ENCODE measurements around the gene AGPAT4.

AGPAT4 gene

GRCh38 chr6:161281092-161281491 is 7.2 kb upstream of the AGPAT4 start:
- DNase-seq (ENCODE audit: low read depth) = no peak

DNA sequence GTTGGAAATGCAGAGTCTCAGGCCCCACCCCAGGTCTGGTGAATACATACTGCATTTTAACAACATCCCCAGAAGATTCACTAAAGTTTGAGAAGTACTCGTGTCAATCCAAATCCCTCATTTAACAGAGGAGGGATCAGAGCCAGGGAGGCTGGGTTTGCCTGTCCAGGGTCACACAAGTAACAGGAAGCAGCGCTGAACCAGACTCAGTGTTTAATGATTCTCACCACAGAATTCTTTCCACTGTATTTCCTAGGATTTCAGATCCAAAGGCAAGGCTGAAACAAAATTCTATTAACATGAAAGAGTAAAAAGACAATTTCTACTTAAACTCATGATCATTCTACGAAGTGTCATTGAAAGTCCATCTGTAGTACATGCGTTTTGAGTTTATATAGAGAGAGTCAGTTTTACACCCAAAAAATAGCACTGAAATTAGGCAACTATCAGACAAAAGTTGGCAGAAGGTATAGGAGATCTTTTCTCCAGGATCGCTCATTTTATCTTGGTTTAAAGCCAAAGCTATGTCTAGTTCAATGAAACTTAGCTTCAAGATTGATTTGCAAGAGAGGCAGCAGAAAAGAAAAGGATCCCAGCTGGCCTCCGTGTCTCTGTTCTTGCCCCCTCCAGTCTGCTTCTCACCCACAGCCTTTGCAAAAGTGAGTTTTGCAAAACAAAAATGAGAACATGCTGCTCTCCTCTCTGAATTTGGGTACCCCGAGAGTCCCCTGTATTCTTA is 6.0 kb upstream of the AGPAT4 start:
- no peak for DNase-seq (ENCODE audit: low read depth)

- DNase-seq (ENCODE audit: low read depth) = no peak
Observed at GRCh38 chr6:161276605-161277155, 2.8 kb upstream of the AGPAT4 start.

GRCh38 chr6:161274898-161275297 is 1.0 kb upstream of the AGPAT4 start:
- DNase-seq (ENCODE audit: low read depth) = no peak

GRCh38 chr6:161274488-161274858 is 612 bp upstream of the AGPAT4 start:
- DNase-seq (ENCODE audit: low read depth) = no peak

- DNase-seq (ENCODE audit: low read depth) = peak; percentile 8
Observed at GRCh38 chr6:161273274-161273751, 548 bp downstream of the AGPAT4 start.

- DNase-seq (ENCODE audit: low read depth) = no peak
Observed at GRCh38 chr6:161272635-161273273, 1.1 kb downstream of the AGPAT4 start.

DNA sequence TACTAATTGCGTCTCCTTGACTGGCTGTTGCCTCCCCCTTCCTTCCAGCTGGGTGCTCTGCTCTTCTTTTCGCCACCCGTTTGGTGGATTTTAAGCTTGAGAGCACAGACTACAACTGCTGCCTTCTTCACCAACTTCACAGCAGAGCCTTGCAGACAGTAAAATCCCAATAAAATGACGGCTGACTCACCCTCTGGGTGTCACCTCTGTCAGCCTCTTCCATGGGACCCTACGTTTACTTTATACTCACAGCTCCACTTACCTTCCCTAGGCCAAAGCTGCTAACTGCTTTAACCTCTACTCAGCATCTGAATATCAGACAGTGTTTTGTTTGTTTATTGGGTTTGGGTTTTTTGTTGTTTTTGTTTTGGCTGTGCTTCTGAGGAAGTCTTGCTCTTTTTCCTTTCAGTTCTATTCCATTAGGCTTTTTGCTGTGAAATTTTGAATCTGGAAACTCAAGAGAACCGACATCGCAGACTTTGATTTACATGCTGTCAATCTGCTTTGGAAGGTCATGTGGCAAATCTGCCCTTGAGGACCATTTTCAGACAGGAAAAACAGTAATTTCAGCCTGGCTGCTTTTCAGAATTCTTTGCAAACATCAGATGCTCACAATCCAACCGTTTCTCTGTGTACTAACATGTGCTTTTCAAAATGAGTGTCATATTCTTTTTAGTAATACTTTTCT is 2.4 kb downstream of the AGPAT4 start:
- no peak for DNase-seq (ENCODE audit: low read depth)

DNA sequence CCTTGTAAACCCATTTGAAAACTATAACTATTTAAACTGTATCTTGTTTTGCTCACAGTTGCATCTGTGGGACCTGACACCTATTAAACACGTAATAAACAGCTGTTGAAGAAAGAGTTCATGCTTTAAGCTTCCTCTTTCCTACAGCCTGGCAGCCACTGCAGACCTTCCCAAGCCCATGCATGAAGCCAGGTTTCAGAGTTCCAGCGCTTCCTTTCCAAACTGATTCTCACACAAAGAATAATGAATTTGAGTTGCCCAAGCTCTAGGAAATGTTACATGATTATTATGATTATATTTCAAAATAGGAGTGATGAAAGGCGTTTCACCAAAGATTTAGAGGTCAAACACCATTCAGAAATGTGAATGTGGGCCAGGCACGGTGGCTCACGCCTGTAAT is 3.7 kb downstream of the AGPAT4 start:
- no peak for DNase-seq (ENCODE audit: low read depth)

DNA sequence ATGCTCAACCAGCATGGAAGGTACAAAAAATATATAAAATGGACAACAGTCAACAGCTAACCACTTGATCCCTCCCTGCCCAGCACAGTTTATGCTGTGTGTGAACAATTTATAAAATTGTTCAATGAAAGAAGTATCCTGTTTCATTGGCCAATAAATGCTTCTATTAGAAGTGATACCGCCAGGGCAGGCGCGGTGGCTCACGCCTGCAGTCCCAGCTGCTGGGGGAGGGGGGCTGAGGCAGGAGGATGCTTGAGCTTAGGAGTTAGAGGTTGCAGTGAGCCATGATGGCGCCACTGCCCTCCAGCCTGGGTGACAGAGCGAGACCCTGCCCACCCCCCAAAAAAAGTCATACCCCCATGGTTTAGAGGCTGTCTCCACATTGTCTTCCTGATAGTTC is 4.6 kb downstream of the AGPAT4 start:
- no peak for DNase-seq (ENCODE audit: low read depth)

DNA sequence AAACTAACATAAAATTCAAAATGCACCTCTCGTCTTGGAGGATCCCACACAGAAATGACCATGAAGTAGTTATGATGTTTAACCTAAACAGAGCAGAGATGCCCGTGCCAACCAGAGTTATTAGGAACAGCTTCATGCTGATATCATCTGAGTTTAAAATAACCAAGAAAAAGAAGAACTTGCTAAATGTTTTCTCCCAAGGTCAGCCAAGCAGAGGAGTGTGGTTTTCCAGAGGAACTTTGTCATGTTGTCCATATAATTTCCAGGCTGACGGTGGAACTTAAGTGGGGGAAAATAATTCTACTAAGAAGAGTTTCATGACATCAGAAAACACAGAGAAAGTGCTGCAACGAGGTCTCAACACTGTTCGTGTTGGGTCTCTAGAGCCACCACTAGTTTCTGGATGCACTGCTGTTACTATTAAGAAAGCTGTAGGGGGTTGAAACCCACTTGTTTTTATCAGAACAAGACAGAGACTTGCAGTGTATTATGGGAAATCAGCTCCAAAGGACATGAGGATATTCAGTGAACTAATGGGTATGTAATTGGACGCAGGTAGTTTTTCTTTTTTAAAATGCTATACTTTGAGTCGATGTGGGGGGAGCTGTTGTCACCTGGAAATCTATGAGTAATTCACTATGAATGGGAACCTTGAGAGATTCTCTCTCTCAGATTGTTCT is 5.2 kb downstream of the AGPAT4 start:
- no peak for DNase-seq (ENCODE audit: low read depth)

GRCh38 chr6:161266513-161267230 is 7.2 kb downstream of the AGPAT4 start:
- no peak for DNase-seq (ENCODE audit: low read depth)

DNA sequence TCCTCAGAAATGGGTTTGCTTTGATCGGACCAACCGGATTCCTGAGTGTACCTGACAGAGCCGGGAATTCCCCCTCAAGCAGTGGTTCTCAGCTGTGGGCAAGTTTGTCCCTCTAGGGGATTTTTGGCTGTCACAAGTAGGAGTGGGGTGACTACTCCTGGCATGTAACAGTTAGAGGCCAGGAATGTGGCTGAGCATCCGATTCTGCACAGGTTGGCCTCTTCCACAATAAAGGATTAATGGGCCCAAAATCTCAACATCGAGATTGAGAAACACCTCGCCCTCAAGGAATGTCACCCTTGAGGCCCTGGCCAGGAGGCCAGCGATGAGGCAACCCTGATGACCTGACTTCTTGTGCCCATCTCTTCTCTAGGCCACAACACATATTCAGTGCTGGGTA is 7.9 kb downstream of the AGPAT4 start:
- DNase-seq (ENCODE audit: low read depth) = no peak

DNA sequence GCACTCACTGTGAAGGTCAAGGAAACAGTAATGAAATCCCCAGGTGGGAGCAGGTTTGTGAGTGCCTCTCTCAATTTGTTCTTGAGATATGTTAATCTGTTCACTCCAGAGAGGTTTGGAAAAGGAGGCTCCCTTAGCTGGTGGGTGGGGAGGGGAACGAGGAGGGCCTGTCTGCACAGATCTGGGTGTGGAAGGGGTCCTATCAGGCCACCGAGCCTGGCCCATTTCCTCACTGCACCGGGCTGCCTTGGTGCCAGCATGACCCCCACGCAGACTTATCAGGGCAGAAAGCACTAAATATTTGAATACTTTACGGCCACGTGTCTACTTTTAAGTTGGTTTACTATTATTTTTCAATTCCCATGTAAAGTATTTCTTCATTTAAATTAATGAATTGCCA is 8.3 kb downstream of the AGPAT4 start:
- DNase-seq (ENCODE audit: low read depth) = no peak

- DNase-seq (ENCODE audit: low read depth) = no peak
Observed at GRCh38 chr6:161264181-161264580, 9.7 kb downstream of the AGPAT4 start.

- no peak for DNase-seq (ENCODE audit: low read depth)
Observed at GRCh38 chr6:161261816-161262215, 12.0 kb downstream of the AGPAT4 start.

DNA sequence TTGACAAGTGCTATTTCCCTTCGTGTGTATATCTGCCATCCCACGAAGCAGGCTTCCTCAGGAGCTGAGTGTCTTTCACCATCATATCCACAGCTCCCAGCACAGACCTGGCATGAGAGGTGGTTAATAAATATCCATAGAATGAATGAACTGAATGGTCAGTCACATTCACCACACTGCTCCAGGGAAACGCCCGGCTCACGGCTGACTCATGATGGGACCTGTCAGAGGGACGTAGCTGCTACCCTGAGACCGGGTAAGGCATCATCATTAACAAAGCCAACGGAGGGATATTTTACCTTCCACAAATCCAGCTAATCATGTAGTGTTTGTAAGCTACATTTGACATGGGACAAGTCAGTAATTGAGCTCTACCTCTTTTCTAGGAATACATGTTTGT is 12.5 kb downstream of the AGPAT4 start:
- no peak for DNase-seq (ENCODE audit: low read depth)

- DNase-seq (ENCODE audit: low read depth) = no peak
Observed at GRCh38 chr6:161259302-161259701, 14.6 kb downstream of the AGPAT4 start.

- no peak for DNase-seq (ENCODE audit: low read depth)
Observed at GRCh38 chr6:161257793-161258457, 15.9 kb downstream of the AGPAT4 start.

GRCh38 chr6:161256407-161256806 is 17.5 kb downstream of the AGPAT4 start:
- DNase-seq (ENCODE audit: low read depth) = no peak

- DNase-seq (ENCODE audit: low read depth) = no peak
Observed at GRCh38 chr6:161255518-161255917, 18.3 kb downstream of the AGPAT4 start.
